ENCODE measurements around the gene PLEKHG1. TPM values are rescaled to one million over a fixed set of nuclear protein-coding genes. Genes with fewer than 3 reads are reported as not detected.

The PLEKHG1 gene
- polyA plus RNA-seq, 1 donor (not counting 4 experiments of a cell fraction or from before 2014, with no cell fraction given): 3.8 TPM

DNA sequence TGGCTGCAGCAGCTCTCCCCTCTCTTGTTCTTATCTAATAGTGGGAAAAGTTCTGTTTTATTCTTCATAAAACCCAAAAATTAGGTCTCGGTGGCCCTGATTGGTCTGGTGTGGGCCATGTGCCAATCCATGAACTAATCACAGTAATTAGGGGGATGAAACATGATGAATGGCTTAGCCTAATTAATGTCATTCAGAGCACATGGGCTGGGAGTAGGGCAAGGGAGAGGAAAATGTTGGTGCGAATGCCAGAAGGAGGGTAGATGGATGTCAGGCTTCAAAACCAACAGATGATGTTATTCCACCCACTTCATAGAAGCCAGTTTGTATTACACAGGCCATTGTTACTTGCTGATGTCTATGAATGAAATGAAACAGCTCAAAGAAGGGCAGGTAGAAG, 46.5 kb downstream of the PLEKHG1 start:
- dilution Hi-C loops (cut with MboI; ENCODE audit: extremely low pct_ligation_motif_present, low sequenced_read_pairs): no loop called here
- no peak for FAIRE-seq
- Histone ChIP-seq H3K4me2 (ENCODE audit: control insufficient read depth, extremely low read depth, insufficient read depth, low read depth, low read length) (no peak overlapping the region), H3K27me3 (ENCODE audit: control insufficient read depth, extremely low read depth, insufficient read depth, low read length) (no peaks in the 10 kb centered on the region), H3K27ac (ENCODE audit: control insufficient read depth, insufficient read depth, low read length) (no peak overlapping the region), H3K4me1 (ENCODE audit: control insufficient read depth, extremely low read depth, insufficient read depth, low read length) (no peaks in the 10 kb centered on the region), H3K9me3 (ENCODE audit: control insufficient read depth, low read depth, low read length) (no peaks in the 10 kb centered on the region), H2AFZ (ENCODE audit: control insufficient read depth, low read length) (no peak overlapping the region), H3K79me2 (ENCODE audit: control insufficient read depth, insufficient read depth, low read length) (no peaks in the 10 kb centered on the region), H4K20me1 (ENCODE audit: control insufficient read depth, extremely low read depth, insufficient read depth, low read length) (no peaks in the 10 kb centered on the region), H3K36me3 (ENCODE audit: control insufficient read depth in 2 of 2, extremely low read depth in 1 of 2, insufficient read depth in 2 of 2, low read length in 2 of 2) (no peaks in the 10 kb centered on the region), H3K9ac (ENCODE audit: control insufficient read depth, extremely low read depth, insufficient read depth, low read length) (no peak overlapping the region), H3K9me1 (ENCODE audit: control insufficient read depth, extremely low read depth, insufficient read depth, low read length) (no peaks in the 10 kb centered on the region), H3K4me3 (ENCODE audit: control insufficient read depth in 2 of 3, extremely low read depth in 1 of 3, insufficient read depth in 2 of 3, low read depth in 1 of 3, low read length in 3 of 3) (no peak overlapping the region)
- DNase-seq (ENCODE audit: low read depth, low spot score): no peak
- TF ChIP-seq EZH2 (IDR thresholded peaks at IDR 0.05; ENCODE audit: low read length): no peak

DNA sequence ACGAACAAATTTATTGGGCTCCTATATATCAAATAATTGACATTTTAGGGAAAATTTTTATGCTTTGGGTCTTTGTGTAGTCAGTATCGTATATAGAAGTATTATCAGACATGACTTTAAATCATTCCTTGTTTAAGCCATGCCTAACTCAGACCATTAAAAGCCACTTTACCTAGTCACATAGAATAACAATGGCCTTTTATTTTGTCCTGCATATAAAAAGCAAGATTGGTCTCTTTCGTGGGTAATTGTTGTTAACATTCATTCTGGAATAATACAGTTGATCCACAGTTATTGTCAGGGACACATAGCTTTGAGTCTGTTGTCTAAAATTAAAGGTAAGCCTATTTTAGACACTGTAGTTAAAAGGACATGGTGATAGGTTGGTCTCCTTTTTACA, 47.4 kb downstream of the PLEKHG1 start:
- Histone ChIP-seq H3K4me1 (ENCODE audit: control insufficient read depth, extremely low read depth, insufficient read depth, low read length) (no peaks in the 10 kb centered on the region), H3K4me3 (ENCODE audit: control insufficient read depth in 2 of 3, extremely low read depth in 1 of 3, insufficient read depth in 2 of 3, low read depth in 1 of 3, low read length in 3 of 3) (no peak overlapping the region), H3K9me1 (ENCODE audit: control insufficient read depth, extremely low read depth, insufficient read depth, low read length) (no peaks in the 10 kb centered on the region), H4K20me1 (ENCODE audit: control insufficient read depth, extremely low read depth, insufficient read depth, low read length) (no peaks in the 10 kb centered on the region), H3K4me2 (ENCODE audit: control insufficient read depth, extremely low read depth, insufficient read depth, low read depth, low read length) (no peak overlapping the region), H3K27me3 (ENCODE audit: control insufficient read depth, extremely low read depth, insufficient read depth, low read length) (no peaks in the 10 kb centered on the region), H3K9ac (ENCODE audit: control insufficient read depth, extremely low read depth, insufficient read depth, low read length) (no peak overlapping the region), H3K27ac (ENCODE audit: control insufficient read depth, insufficient read depth, low read length) (no peak overlapping the region), H3K79me2 (ENCODE audit: control insufficient read depth, insufficient read depth, low read length) (no peaks in the 10 kb centered on the region), H3K9me3 (ENCODE audit: control insufficient read depth, low read depth, low read length) (no peaks in the 10 kb centered on the region), H3K36me3 (ENCODE audit: control insufficient read depth in 2 of 2, extremely low read depth in 1 of 2, insufficient read depth in 2 of 2, low read length in 2 of 2) (no peaks in the 10 kb centered on the region), H2AFZ (ENCODE audit: control insufficient read depth, low read length) (no peak overlapping the region)
- TF ChIP-seq, protein P1, sequence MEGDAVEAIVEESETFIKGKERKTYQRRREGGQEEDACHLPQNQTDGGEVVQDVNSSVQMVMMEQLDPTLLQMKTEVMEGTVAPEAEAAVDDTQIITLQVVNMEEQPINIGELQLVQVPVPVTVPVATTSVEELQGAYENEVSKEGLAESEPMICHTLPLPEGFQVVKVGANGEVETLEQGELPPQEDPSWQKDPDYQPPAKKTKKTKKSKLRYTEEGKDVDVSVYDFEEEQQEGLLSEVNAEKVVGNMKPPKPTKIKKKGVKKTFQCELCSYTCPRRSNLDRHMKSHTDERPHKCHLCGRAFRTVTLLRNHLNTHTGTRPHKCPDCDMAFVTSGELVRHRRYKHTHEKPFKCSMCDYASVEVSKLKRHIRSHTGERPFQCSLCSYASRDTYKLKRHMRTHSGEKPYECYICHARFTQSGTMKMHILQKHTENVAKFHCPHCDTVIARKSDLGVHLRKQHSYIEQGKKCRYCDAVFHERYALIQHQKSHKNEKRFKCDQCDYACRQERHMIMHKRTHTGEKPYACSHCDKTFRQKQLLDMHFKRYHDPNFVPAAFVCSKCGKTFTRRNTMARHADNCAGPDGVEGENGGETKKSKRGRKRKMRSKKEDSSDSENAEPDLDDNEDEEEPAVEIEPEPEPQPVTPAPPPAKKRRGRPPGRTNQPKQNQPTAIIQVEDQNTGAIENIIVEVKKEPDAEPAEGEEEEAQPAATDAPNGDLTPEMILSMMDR (optimal IDR thresholded peaks at IDR 0.05 in 1 of 3, IDR thresholded peaks at IDR 0.05 in 1 of 3, conservative IDR thresholded peaks at IDR 0.05 in 1 of 3; ENCODE audit: extremely low read depth in 1 of 3, insufficient read depth in 2 of 3, low read length in 3 of 3): no peak
- dilution Hi-C loops (cut with MboI; ENCODE audit: extremely low pct_ligation_motif_present, low sequenced_read_pairs): no loop called here
- no peak for FAIRE-seq
- no peak for DNase-seq (ENCODE audit: low read depth, low spot score)

Other genes with a start within 250 kb of the PLEKHG1 start
- gene IYD, start 230.9 kb upstream of the PLEKHG1 start, polyA plus RNA-seq: not detected in 3 replicates

Data from keratinocyte (primary cell).